Measurements from ENCODE around the gene TK2. TPM values are rescaled to one million over a fixed set of nuclear protein-coding genes. Genes with fewer than 3 reads are reported as not detected.
"Not testable (repeated sequence)": the region's sequence is repeated elsewhere in the genome, so short reads cannot be mapped to it uniquely, and the experiment has no call there.

TK2 gene
- total RNA-seq, 1 donor from 2014 or later: 21.5 TPM

GRCh38 chr16:66469291-66469946 is 80.5 kb downstream of the TK2 start:
- DNase-seq (ENCODE audit: low spot score in 2 of 2): no peak
- intact Hi-C loops (cut with DNase I): no loop called here
- H3K36me3 ChIP-seq: no peaks in the 10 kb centered on the region

GRCh38 chr16:66468321-66468965 is 81.5 kb downstream of the TK2 start:
- no peaks in the 10 kb centered on the region for H3K4me1 ChIP-seq
- no peak overlapping the region for H3K27ac ChIP-seq
- H3K27me3 ChIP-seq: no peaks in the 10 kb centered on the region
- no peaks in the 10 kb centered on the region for H3K36me3 ChIP-seq
- DNase-seq (ENCODE audit: low spot score in 2 of 2): no peak
- intact Hi-C loops (cut with DNase I): no loop called here
- peaks cover 0 to 6% of the 10 kb centered on the region in 2 donors for H3K9me3 ChIP-seq
- no peak overlapping the region for H3K4me3 ChIP-seq
- TF ChIP-seq CTCF (IDR thresholded peaks at IDR 0.05): no peak

More at GRCh38 chr16:66469291-66469946, 80.5 kb downstream of the TK2 start:
- H3K27me3 ChIP-seq: no peaks in the 10 kb centered on the region
- H3K4me1 ChIP-seq: no peaks in the 10 kb centered on the region
- no peak for TF ChIP-seq CTCF (IDR thresholded peaks at IDR 0.05)
- H3K4me3 ChIP-seq: no peak overlapping the region
- H3K27ac ChIP-seq: no peak overlapping the region
- peaks cover 0 to 6% of the 10 kb centered on the region in 2 donors for H3K9me3 ChIP-seq

- no peaks in the 10 kb centered on the region for H3K4me1 ChIP-seq
- H3K27me3 ChIP-seq: no peaks in the 10 kb centered on the region
- no peak overlapping the region for H3K27ac ChIP-seq
- intact Hi-C loops (cut with DNase I): no loop called here
- peaks cover 0 to 6% of the 10 kb centered on the region in 2 donors for H3K9me3 ChIP-seq
- no peaks in the 10 kb centered on the region for H3K36me3 ChIP-seq
- DNase-seq (ENCODE audit: low spot score in 2 of 2): no peak
- no peak for TF ChIP-seq CTCF (IDR thresholded peaks at IDR 0.05)
- no peak overlapping the region for H3K4me3 ChIP-seq
These were observed 82.3 kb downstream of the TK2 start for GRCh38 chr16:66467611-66468010.

- H3K27me3 ChIP-seq; H3K36me3 ChIP-seq; H3K27ac ChIP-seq; H3K4me1 ChIP-seq; H3K4me3 ChIP-seq; intact Hi-C loops (cut with DNase I); H3K9me3 ChIP-seq; DNase-seq (ENCODE audit: low spot score in 2 of 2): not testable (repeated sequence)
These were observed 83.3 kb downstream of the TK2 start for GRCh38 chr16:66466636-66467035.

- intact Hi-C loops (cut with DNase I); H3K27ac ChIP-seq; H3K36me3 ChIP-seq; DNase-seq (ENCODE audit: low spot score in 2 of 2); H3K4me3 ChIP-seq; H3K4me1 ChIP-seq; H3K9me3 ChIP-seq; H3K27me3 ChIP-seq: not testable (repeated sequence)
These were observed 84.0 kb downstream of the TK2 start for GRCh38 chr16:66465946-66466345.

- no peak for TF ChIP-seq CTCF (IDR thresholded peaks at IDR 0.05)
- no peaks in the 10 kb centered on the region for H3K4me1 ChIP-seq
These were observed 87.0 kb downstream of the TK2 start for GRCh38 chr16:66462912-66463311.

More at GRCh38 chr16:66462912-66463311, 87.0 kb downstream of the TK2 start:
- Histone ChIP-seq H3K9me3 (peaks cover 0 to 6% of the 10 kb centered on the region in 2 donors), H3K27me3 (no peaks in the 10 kb centered on the region), H3K27ac (no peak overlapping the region), H3K36me3 (no peaks in the 10 kb centered on the region), H3K4me3 (no peak overlapping the region)
- DNase-seq (ENCODE audit: low spot score in 2 of 2): no peak
- intact Hi-C loops (cut with DNase I): no loop called here

All from ascending aorta (tissue), 2 donors.